ENCODE data around the gene TMEM253. TPM values are rescaled to one million over a fixed set of nuclear protein-coding genes. Genes with fewer than 3 reads are reported as not detected.

TMEM253 gene
- polyA plus RNA-seq, 3 donors: 0.05 TPM; not detected in 2

- H2AFZ ChIP-seq (ENCODE audit: insufficient read depth, low read depth, low read length, poor library complexity, severe bottlenecking): peak within 1 kb of the TSS; percentile 58
- peaks cover 0 to 3% of the 10 kb centered on the region in 2 donors for H3K27me3 ChIP-seq (ENCODE audit: control insufficient read depth in 2 of 2, insufficient read depth in 2 of 2, low read length in 2 of 2)
- H3K9ac ChIP-seq (ENCODE audit: insufficient read depth, low read length, poor library complexity, severe bottlenecking): no peak within 1 kb of the TSS
- intact Hi-C loops (cut with micrococcal nuclease): loop anchor here in 1 of 2 donors (10.0 kb wide), 1 partner anchor 413 kb away; the partner anchor contains the start of genes ANG and RNASE4
- WGBS (ENCODE audit: insufficient coverage): 0% methylated on average over 30 of the region's 90 CpGs
- Mint-ChIP-seq H3K4me1 (peaks cover 21% of the 10 kb centered on the region), H3K4me3 (peak within 1 kb of the TSS; percentile 83 to 85), H3K36me3 (no peaks in the 10 kb centered on the region), H3K27me3 (ENCODE audit: low read depth in 3 of 3) (peaks cover 4 to 18% (median 18%) of the 10 kb centered on the region in 3 donors), H3K9me3 (peaks cover 0 to 2% (median 0%) of the 10 kb centered on the region in 7 donors), H3K27ac (peak within 1 kb of the TSS in 6 of 7 donors; percentile 63 to 91 (median 70))
- DNase-seq: no peak
- peaks cover 16 to 20% of the 10 kb centered on the region in 2 donors for H3K4me1 ChIP-seq (ENCODE audit: control insufficient read depth in 1 of 2, insufficient read depth in 2 of 2, low read length in 2 of 2)
- peak within 1 kb of the TSS; percentile 81 for H3K4me2 ChIP-seq (replicated peaks; ENCODE audit: extremely low read depth, low read length, poor library complexity, severe bottlenecking)
- H4K20me1 ChIP-seq (ENCODE audit: insufficient read depth, low read length): no peaks in the 10 kb centered on the region
- H3K9me3 ChIP-seq (replicated peaks in 1 of 2; ENCODE audit: control insufficient read depth in 1 of 2, insufficient read depth in 1 of 2, low read length in 2 of 2): no peaks in the 10 kb centered on the region
- no peaks in the 10 kb centered on the region for H3K36me3 ChIP-seq (replicated peaks in 1 of 2; ENCODE audit: control insufficient read depth in 1 of 2, insufficient read depth in 2 of 2, low read length in 2 of 2)
- no peaks in the 10 kb centered on the region for H3K79me2 ChIP-seq (ENCODE audit: insufficient read depth, low read length)
- H3K27ac ChIP-seq (ENCODE audit: low read depth in 1 of 2, low read length in 2 of 2): no peak within 1 kb of the TSS
- H3K4me3 ChIP-seq (replicated peaks in 1 of 3; ENCODE audit: low read depth in 2 of 3, low read length in 3 of 3): peak within 1 kb of the TSS; percentile 46 to 74 (median 63)
- TF ChIP-seq, protein P1, sequence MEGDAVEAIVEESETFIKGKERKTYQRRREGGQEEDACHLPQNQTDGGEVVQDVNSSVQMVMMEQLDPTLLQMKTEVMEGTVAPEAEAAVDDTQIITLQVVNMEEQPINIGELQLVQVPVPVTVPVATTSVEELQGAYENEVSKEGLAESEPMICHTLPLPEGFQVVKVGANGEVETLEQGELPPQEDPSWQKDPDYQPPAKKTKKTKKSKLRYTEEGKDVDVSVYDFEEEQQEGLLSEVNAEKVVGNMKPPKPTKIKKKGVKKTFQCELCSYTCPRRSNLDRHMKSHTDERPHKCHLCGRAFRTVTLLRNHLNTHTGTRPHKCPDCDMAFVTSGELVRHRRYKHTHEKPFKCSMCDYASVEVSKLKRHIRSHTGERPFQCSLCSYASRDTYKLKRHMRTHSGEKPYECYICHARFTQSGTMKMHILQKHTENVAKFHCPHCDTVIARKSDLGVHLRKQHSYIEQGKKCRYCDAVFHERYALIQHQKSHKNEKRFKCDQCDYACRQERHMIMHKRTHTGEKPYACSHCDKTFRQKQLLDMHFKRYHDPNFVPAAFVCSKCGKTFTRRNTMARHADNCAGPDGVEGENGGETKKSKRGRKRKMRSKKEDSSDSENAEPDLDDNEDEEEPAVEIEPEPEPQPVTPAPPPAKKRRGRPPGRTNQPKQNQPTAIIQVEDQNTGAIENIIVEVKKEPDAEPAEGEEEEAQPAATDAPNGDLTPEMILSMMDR (IDR thresholded peaks at IDR 0.05): no peak
Observed at GRCh38 chr14:21098076-21098891, 2.6 kb upstream of the TMEM253 start, which contains the start of gene ZNF219. Gene ZNF219 (minus strand): TSS chr14:21098655. CDS start chr14:21093591, 5,064 bp downstream.

DNA sequence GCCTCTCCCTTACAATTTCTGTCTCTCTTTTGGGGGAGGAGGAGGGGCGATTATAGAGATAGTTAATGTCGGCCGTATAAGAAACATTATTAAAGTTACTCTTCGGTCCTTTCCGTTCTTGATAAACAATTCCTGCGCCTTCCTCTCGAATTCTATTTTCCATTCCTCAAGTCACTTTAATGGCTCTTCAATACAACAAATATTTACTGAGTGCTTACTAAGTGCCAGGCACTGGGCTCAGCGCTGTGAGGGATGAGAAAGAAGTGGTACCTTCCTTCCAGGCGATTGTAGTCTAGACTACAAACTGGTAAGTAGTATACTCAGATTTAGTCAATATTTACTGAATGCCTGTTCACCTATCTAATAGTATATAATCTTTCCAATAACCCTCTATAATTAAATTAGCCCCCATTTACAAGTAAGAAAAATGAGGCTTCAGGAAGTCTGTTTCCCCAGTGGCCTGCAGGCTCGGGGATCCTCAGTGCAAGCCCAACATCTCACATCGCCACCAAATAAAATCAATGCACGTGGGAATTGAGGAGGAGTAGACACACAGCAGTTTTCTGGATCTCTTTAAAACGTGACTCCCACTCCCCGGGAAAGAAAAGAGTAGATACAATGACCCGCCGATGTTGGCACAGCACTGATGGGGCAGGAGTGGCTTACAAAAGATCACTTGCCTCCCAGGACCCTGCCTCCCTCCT is 1.8 kb upstream of the TMEM253 start:
- Histone ChIP-seq H4K20me1 (ENCODE audit: insufficient read depth, low read length) (no peaks in the 10 kb centered on the region), H3K36me3 (replicated peaks in 1 of 2; ENCODE audit: control insufficient read depth in 1 of 2, insufficient read depth in 2 of 2, low read length in 2 of 2) (no peaks in the 10 kb centered on the region), H3K27ac (ENCODE audit: low read depth in 1 of 2, low read length in 2 of 2) (no peak overlapping the region), H3K9me3 (replicated peaks in 1 of 2; ENCODE audit: control insufficient read depth in 1 of 2, insufficient read depth in 1 of 2, low read length in 2 of 2) (no peaks in the 10 kb centered on the region), H3K27me3 (ENCODE audit: control insufficient read depth in 2 of 2, insufficient read depth in 2 of 2, low read length in 2 of 2) (peaks cover 0 to 3% of the 10 kb centered on the region in 2 donors), H3K79me2 (ENCODE audit: insufficient read depth, low read length) (no peaks in the 10 kb centered on the region), H3K4me1 (ENCODE audit: control insufficient read depth in 1 of 2, insufficient read depth in 2 of 2, low read length in 2 of 2) (peaks cover 18 to 23% of the 10 kb centered on the region in 2 donors), H3K4me2 (replicated peaks; ENCODE audit: extremely low read depth, low read length, poor library complexity, severe bottlenecking) (peak overlapping the region; percentile 81), H3K4me3 (replicated peaks in 1 of 3; ENCODE audit: low read depth in 2 of 3, low read length in 3 of 3) (peak overlapping the region; percentile 46 to 74 (median 63)), H3K9ac (ENCODE audit: insufficient read depth, low read length, poor library complexity, severe bottlenecking) (no peak overlapping the region), H2AFZ (ENCODE audit: insufficient read depth, low read depth, low read length, poor library complexity, severe bottlenecking) (peak overlapping the region; percentile 58)
- TF ChIP-seq, protein P1 (IDR thresholded peaks at IDR 0.05): no peak
- H3K4me1 Mint-ChIP-seq: peaks cover 23% of the 10 kb centered on the region
- intact Hi-C loops (cut with micrococcal nuclease): loop anchor here in 1 of 2 donors (10.0 kb wide), 1 partner anchor 414 kb away; the partner anchor contains the start of genes ANG and RNASE4
- peaks cover 4 to 18% (median 18%) of the 10 kb centered on the region in 3 donors for H3K27me3 Mint-ChIP-seq (ENCODE audit: low read depth in 3 of 3)
- no peak for DNase-seq
- H3K36me3 Mint-ChIP-seq: no peaks in the 10 kb centered on the region
- WGBS (ENCODE audit: insufficient coverage): 66% methylated on average over 3 of the region's 16 CpGs
- H3K9me3 Mint-ChIP-seq: peaks cover 0 to 2% (median 0%) of the 10 kb centered on the region in 7 donors
- H3K4me3 Mint-ChIP-seq: peak overlapping the region; percentile 83 to 84
- H3K27ac Mint-ChIP-seq: peak overlapping the region in 5 of 7 donors; percentile 63 to 89 (median 70)

Measured in CD14-positive monocyte (primary cell).